GM11168 (cell line): Measurements from ENCODE around the gene PLEKHH2.
"Not testable (repeated sequence)": the region's sequence is repeated elsewhere in the genome, so short reads cannot be mapped to it uniquely, and the experiment has no call there.

Experiments
- in situ Hi-C: fragments of 300-500 bp; cut with MboI; formaldehyde crosslinking; loops from one replicate; pipeline ENCODE4 v1.12.0; 2022; ENCODE audit warnings: low sequenced_read_pairs; ENCODE audit not compliant: unreplicated experiment

PLEKHH2 gene

DNA sequence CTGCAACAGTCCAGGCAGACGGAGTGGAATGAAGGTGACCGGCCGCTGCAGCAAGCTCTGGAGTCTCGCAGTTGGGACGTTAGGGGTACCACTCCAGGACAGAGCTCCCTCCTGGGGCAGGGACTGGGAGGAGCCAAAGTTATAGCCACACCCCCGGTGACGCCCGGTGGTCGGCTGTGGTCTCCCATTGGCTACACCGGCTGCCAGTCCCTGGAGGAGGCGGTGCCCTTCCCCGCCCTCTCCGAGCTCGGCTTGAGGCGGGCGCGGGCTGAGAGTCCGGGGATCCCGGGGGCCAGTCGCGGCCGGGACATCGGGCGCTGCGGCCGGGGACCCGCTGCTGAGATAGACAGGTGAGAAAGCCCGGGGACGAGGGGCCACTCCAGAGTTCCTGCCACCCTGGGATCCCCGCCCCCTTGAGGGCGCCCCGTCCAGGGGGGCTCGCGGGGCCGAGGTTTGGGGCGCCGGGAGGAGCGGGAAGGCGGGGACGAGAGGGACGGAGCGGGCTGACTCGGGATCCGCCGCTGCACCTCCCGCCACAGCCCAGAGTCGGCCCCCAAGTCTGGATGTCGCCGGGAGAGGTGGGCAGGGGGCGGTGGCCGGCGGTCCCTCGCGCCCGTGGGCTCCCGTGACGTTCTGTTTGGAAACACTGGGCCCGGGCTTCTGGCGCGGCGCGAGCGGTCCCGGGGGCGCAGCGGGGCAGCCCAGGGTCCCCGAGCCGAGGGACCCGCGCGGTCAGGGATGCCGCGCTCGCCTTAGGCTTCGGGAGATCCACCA lies at the start of gene PLEKHH2:
Gene PLEKHH2, plus strand, starts transcription at position 231 of the 774 bp plus-strand sequence. CDS start 7,414 bp downstream, outside the sequence.
- in situ Hi-C loops, result no loop called here

GRCh38 chr2:43592443-43592842 lies 44.6 kb upstream of the PLEKHH2 start:
- in situ Hi-C loops, result no loop called here

GRCh38 chr2:43593254-43593653 lies 43.8 kb upstream of the PLEKHH2 start:
- in situ Hi-C loops, result no loop called here

DNA sequence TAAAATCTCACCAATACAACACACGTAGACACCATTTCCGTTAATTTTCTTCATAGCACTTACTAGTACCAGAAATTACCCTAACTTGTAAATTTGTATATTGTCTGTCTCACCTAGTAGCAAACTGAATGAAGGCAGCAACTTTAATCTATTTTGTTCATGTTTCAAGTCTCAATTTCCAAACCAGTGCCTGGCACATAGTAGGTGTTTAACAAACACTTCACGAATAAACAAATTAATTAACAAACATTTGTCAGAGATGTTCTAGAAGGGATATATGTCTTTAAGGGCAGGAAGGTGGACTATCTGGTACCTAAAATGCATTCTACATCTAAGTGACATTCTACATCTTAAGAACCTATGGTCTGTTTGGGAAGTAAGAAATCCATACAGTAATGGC lies 42.2 kb upstream of the PLEKHH2 start:
- in situ Hi-C loops, result no loop called here

DNA sequence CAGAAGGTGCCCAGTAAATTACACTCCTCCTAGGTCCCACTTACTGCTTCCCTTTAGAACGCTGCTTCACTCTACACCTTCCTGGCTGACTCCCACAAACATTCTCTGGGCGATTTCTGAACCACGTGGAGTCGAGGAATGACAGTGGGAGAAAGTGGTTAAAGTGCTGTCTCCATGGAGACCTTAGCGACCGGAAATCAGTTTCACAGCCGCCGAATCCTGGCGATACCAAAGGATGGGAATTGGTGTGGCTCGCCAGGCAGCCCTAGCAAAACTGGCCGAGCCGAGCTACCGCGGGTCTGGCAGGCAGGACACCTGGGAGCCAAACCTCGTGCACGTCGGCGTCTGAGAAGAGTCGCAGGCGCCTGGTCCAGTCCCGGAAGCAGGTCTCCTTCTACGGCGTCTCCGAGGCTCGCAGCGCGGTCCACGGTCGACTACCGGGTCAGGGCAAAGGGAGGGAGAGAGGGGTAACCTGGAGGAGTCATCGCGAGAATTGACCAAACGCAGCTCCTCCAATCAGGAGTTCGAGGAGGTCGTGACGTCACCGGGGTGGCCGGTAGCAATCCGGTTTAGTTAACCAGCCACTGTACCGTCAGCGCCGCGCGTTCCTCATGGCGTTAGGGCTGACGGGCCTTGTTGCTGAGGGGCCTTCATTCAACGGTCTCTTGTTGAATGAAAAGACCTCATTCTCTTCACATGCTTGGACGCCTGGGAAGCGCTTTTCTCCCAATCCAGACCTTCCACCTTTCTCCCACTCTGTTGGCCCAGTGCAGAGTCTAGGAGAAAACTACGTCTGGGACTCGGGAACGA lies 41.3 kb upstream of the PLEKHH2 start, which contains the start of gene THADA:
Gene THADA, minus strand, starts transcription at position 436 of the 810 bp plus-strand sequence. CDS start 3,646 bp downstream, outside the sequence.
- in situ Hi-C loops, result no loop called here

DNA sequence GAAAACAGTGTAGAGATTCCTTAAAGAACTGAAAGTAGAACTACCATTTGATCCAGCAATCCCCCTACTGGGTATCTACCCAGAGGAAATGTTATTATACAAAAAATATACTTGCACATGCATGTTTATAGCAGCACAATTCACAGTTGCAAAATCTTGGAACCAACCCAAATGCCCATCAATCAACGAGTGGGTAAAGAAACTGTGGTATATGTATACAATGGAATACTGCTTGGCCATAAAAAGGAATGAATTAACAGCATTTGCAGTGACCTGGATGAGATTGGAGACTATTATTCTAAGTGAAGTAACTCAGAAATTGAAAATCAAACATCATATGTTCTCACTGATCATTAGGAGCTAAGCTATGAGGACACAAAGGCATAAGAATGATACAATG lies 36.5 kb upstream of the PLEKHH2 start:
- in situ Hi-C loops, result not testable (repeated sequence)

GRCh38 chr2:43604674-43605073 lies 32.4 kb upstream of the PLEKHH2 start:
- in situ Hi-C loops, result no loop called here

DNA sequence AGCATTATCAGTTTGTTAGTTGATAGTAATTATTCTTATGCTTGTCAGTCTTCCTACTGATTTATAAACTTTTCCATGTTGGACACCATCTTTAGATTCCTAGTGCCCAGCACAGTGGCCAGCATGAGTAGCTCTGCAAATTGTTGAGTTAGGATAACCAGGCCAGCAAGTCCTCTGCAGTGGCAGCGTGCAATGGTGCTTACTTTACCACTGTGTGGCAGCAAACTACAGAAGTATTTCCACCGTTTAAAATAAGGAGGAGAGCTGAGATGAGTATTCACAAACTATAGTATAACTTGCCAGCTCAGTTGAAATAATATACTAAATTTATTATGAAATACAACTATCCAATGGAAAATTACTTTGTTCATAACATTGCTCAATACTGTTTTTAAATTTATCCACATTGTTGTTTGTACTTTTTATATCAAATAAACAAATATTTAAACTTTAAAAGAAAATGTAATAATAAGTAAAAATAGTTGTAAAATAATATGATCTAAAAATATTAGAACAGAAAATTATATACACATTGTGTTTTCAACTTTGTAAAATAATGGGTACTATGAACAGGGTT lies 31.9 kb upstream of the PLEKHH2 start:
- in situ Hi-C loops, result no loop called here

DNA sequence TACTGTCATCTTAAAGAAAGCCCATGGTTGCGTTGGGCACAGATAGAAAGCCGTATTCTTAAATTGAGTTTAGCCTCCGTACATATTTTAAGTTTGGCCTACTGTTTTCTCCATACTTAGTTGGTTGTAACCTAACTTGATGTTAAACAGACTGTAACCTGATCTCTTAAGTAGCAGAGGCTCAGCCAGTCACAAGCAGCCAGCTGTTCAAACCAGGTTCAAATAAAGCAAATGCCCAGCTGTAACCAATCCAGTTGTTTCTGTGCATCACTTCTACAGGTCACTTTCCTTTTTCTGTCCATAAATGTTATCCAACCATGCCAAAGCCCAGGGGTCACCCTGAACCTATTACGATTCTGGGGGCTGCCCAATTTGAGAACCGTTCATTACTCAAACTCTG lies 31.2 kb upstream of the PLEKHH2 start:
- in situ Hi-C loops, result no loop called here

- in situ Hi-C loops, result no loop called here
Measured at GRCh38 chr2:43609290-43609918, 27.7 kb upstream of the PLEKHH2 start.

GRCh38 chr2:43610361-43610760 lies 26.7 kb upstream of the PLEKHH2 start:
- in situ Hi-C loops, result no loop called here

- in situ Hi-C loops, result no loop called here
Measured at GRCh38 chr2:43611987-43612894, 24.8 kb upstream of the PLEKHH2 start.

GRCh38 chr2:43612944-43613343 lies 24.1 kb upstream of the PLEKHH2 start:
- in situ Hi-C loops, result no loop called here

- in situ Hi-C loops, result no loop called here
Measured at GRCh38 chr2:43616967-43617680, 19.9 kb upstream of the PLEKHH2 start.

DNA sequence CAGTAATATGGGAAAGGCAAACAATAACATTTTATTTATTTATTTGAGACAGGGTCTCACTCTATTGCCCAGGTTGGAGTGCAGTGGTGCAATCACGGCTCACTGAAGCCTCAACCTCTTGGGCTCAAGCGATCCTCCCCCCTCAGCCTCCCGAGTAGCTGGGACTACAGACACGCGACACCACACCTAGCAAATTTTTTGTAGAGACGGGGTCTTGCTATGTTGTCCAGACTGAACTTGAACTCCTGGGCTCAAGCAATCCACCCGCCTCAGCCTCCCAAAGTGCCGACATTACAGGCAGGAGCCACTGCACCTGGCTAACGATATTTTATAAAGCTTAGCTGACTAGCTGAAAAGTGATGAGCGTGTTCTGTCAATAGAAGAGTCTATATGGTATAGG lies 17.5 kb upstream of the PLEKHH2 start:
- in situ Hi-C loops, result no loop called here

- in situ Hi-C loops, result no loop called here
Measured at GRCh38 chr2:43622931-43623451, 14.1 kb upstream of the PLEKHH2 start.

GRCh38 chr2:43631618-43632317 lies 5.3 kb upstream of the PLEKHH2 start:
- in situ Hi-C loops, result no loop called here
